ENCODE data around the gene PRRC2A.

The PRRC2A gene

GRCh38 chr6:31666337-31666965 lies 45.9 kb downstream of the PRRC2A start:
- peak; percentile 33 for DNase-seq (ENCODE audit: low spot score)

DNA sequence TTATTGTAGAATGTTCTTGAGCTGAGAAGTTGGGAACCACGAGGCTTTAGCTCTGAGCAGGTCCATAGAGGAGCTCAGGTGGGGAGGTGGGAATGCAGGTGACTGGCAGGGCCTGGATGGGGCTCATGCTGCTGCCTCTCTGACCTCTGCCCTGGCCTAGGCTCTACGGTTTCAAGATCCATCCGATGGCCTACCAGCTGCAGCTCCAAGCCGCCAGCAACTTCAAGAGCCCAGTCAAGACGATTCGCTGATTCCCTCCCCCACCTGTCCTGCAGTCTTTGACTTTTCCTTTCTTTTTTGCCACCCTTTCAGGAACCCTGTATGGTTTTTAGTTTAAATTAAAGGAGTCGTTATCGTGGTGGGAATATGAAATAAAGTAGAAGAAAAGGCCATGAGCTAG lies 49.2 kb downstream of the PRRC2A start, which contains the start of gene LY6G5B:
TSS of gene LY6G5B (plus strand) at position 301 of the 400 bp plus-strand sequence. CDS start 975 bp downstream, outside the sequence.
- no peak for DNase-seq (ENCODE audit: low spot score)

DNA sequence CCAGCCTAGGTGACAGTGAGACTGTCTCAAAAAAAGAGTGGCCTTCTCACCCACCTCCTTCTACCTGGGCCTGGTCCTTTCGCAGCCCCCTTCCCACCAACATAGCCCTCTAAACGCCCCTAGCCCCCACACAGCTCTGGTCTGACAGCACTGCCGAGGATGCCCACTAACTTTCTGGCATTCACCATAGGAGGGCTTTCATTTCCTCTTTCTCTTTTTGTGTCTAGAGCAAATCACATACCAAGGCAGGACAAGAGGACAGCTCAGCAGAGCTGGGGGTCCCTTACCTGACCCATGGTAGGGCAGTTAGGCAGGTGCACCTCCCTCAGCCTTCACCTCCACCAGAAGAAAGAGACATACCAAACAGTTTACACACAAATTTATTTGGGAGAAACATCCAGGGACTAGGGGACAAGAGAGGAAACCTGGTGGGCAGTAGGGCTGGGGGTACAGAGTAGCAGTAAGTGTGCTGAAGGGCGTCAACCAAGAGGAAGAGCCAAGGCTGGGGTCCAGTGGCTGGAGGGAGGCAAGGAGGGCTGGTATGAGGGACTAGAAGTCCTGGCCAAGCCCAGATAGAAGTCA lies 55.9 kb downstream of the PRRC2A start:
- DNase-seq (ENCODE audit: low spot score): no peak

DNA sequence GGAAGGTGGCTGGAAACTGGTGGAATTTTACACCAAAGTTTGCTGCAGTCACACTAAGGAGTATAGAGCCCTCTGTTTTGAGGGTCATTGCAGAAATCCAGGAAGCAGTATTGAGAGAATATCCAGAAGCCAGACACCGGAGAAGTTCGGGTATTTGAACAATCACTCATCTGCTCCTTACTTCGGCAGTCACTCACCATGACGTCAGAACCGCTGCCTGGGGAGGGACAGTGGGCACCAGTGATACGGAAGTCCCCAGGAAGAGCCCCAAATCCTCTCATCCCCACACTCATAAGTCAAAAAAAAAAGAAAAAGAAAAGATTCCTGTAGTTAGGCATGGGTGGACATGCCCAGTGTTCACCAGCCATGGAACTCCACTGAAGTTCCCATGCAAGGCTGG lies 56.4 kb downstream of the PRRC2A start:
- no peak for DNase-seq (ENCODE audit: low spot score)

DNA sequence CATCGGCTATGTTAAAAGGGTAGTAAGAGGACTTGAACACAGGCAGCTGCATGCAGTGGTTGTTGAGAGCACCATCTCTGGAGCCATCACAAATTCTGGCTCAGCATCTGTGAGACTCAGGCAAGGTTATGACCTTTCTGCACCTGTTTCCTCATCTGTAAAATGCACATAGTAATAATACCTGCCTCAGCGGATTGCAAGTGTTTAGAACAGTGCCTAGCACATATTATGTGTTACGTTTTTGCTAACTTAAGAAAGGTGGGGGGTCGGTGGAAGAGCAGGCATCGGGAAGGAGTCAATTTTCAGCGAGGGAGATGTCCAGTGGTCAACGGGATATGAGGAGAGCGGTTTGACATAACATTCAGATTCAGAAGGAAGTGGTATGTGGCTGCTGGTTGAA lies 57.4 kb downstream of the PRRC2A start:
- DNase-seq (ENCODE audit: low spot score): no peak

DNA sequence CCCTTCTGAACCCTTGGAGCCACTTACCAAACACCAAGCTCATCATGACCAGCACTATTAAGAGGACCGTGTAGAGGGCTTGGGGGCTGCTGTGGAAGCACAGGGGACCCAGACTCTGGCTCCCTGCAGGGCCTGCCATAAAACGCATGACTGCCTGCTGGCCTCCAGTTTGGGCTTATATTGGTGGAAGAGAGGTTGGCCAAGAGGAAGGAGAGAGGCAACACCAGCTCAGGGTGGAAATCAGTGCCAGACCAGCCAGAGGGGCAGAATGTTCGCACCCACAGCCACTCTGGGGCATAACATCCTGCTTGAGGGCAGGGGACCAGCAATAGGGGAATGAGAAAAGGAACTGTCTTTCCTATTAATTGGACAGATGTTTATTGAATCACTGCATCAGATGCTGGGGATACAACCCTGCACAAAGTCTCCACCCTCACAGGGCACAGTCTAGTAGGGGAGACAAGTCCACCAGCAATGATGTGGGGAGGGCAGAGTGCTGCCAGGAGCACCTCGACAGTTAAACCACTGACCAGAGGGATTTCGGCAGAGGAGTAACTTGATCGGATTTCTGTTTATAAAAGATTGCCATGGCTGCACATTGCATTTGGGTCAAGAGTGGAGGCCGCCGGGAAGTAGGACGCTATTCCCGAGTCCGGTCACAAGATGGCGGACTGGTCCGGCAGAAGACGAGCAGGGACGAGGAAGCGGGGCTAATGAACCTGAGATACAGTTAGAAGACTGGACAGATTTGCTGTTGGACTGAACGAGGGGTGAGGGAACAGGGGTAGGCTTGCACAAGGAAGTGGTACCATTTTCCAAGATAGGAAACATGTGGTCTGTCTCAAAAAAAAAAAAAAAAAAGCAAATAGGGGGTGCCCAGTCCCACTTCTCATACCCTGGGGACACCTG lies 60.0 kb downstream of the PRRC2A start, which contains the start of gene LY6G5C:
TSS of gene LY6G5C (minus strand) at position 842 of the 909 bp plus-strand sequence. CDS start at position 148, 694 bp downstream.
- peak; percentile 94 for DNase-seq (ENCODE audit: low spot score)

DNA sequence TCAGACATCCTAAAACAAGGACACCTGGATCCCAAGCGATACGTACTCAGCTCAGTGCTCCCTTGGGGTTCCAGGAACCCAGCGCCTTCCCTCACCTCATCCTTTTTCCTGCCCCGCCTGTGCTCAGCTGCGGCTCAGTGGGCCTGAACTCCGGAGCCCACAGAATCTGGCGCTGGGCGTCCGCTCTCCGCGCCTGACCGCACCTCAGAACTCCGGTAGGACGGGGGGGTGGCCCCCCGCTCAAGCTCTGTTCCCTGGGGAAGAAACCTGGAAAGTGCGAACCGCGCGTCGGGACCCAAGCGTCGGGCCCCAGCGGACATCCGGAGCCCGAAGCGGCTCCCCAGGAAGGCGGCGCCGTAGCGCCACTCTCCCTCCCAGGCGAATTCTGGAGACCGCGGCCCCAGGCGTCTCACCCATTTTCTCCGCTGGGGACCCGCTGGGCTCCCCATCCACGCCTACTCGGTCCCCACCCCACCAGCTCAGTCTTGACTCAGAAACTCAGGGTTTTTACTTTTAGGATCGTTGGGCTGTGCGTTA lies 60.7 kb downstream of the PRRC2A start:
- peak; percentile 77 for DNase-seq (ENCODE audit: low spot score)

DNA sequence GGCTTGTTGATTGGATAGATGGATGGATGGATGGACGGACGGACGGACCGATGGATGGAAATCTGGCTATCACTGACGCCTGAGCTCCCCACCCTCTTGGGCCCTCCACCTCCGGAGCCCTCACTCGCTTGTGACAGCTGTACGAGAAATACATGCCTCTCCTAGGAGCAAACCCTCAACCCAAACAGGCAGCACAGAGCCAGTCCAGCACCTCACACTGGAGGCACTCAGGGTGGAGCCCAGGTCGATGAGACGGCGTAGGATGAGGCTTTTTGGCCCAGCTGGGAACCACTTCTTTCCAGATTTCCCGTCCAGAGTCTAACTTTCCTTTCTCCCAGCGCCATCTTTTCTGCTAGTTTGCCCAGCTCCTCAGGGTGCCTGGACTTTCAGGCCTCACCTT lies 63.1 kb downstream of the PRRC2A start:
- DNase-seq (ENCODE audit: low spot score): no peak

- DNase-seq (ENCODE audit: low spot score): no peak
These were observed 66.0 kb downstream of the PRRC2A start for GRCh38 chr6:31686483-31686882.

- no peak for DNase-seq (ENCODE audit: low spot score)
These were observed 66.8 kb downstream of the PRRC2A start for GRCh38 chr6:31687321-31687720.

All from RKO (cell line).